Ectodermal cell (in vitro differentiated cells): ENCODE results near the gene RNF187. TPM values are rescaled to one million over a fixed set of nuclear protein-coding genes. Genes with fewer than 3 reads are reported as not detected.

Experiments used
- H3K27ac ChIP-seq: 2 replicates; pipeline ENCODE4 v1.7.0; 2013; ENCODE audit warnings: mild to moderate bottlenecking, low read depth, low read length; ENCODE audit not compliant: insufficient read depth, poor library complexity, severe bottlenecking
- H3K27me3 ChIP-seq: 2 replicates; pipeline ENCODE4 v1.7.0; 2013; ENCODE audit warnings: mild to moderate bottlenecking, low read length; ENCODE audit not compliant: insufficient read depth, control insufficient read depth, poor library complexity, severe bottlenecking
- H3K36me3 ChIP-seq: one replicate; pipeline ENCODE4 v1.7.0; 2013; ENCODE audit warnings: low read length; ENCODE audit not compliant: control insufficient read depth, insufficient read depth
- H3K4me1 ChIP-seq: one replicate; pipeline ENCODE4 v1.7.0; 2013; ENCODE audit warnings: low read length; ENCODE audit not compliant: control insufficient read depth, insufficient read depth
- H3K4me3 ChIP-seq: 2 replicates; pipeline ENCODE4 v1.7.0; 2013; ENCODE audit warnings: low read depth, low read length, control low read depth; ENCODE audit not compliant: insufficient read depth
- H3K9me3 ChIP-seq: 2 replicates; pipeline ENCODE4 v1.7.0; 2013; ENCODE audit warnings: mild to moderate bottlenecking, low read length, moderate library complexity; ENCODE audit not compliant: control insufficient read depth
- WGBS, 2 experiments: methylation state at CpG; one replicate each; pipeline ENCODE4 v1.1.7; 2013; ENCODE audit warnings: missing lambda C conversion rate in 2 of 2; 5-methylcytosine and 5-hydroxymethylcytosine counted together
- polyA plus RNA-seq, 4 experiments: library from polyadenylated mRNA; stranded (reverse); fragments of 50-300 nt; gene quantifications; one replicate each; pipeline ENCODE4 v1.2.3, GENCODE V29; 2013

RNF187 gene
- polyA plus RNA-seq (2013, experiment 1 of 4) = 60.0 TPM
- 58.8 TPM for polyA plus RNA-seq (2013, experiment 2 of 4)
- polyA plus RNA-seq (2013, experiment 3 of 4) = 46.3 TPM
- 43.4 TPM for polyA plus RNA-seq (2013, experiment 4 of 4)

DNA sequence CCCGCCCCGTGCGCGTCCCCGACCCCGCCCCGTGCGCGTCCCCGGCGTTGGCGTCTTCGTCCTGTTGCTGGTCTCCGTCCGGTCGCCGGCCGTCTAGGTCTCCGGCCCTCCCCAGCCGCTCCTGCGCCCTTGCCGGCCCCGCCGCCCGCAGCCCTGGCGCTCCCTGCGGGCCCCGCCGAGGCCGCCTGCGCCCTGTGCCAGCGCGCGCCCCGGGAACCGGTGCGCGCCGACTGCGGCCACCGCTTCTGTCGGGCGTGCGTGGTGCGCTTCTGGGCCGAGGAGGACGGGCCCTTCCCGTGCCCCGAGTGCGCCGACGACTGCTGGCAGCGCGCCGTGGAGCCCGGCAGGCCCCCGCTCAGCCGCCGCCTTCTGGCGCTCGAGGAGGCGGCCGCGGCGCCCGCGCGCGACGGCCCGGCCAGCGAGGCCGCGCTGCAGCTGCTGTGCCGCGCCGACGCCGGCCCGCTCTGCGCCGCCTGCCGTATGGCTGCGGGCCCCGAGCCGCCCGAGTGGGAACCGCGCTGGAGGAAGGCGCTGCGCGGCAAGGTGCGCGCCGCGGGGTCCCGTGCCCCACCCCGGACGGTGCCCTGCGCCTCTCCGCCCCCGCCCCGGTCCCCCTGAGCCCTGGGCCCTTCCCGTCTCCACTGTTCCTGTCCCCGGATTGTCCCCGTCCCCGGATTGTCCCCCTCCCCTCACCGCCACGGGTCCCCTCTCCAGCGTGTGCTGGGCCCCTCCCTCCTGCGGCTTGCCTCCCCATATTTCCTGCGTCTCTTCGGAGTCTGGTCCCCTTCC is at the start of gene RNF187:
Gene RNF187, plus strand, starts transcription at position 47 of the 789 bp plus-strand sequence.
- Histone ChIP-seq H3K4me3 (peak within 1 kb of the TSS; percentile 100), H3K27ac (peak within 1 kb of the TSS; percentile 100), H3K36me3 (peaks cover 8% of the 10 kb centered on the region), H3K27me3 (no peaks in the 10 kb centered on the region), H3K4me1 (peaks cover 5% of the 10 kb centered on the region), H3K9me3 (no peaks in the 10 kb centered on the region)
- 0% methylated on average over 113 of the region's 113 CpGs for WGBS, 2 experiments

DNA sequence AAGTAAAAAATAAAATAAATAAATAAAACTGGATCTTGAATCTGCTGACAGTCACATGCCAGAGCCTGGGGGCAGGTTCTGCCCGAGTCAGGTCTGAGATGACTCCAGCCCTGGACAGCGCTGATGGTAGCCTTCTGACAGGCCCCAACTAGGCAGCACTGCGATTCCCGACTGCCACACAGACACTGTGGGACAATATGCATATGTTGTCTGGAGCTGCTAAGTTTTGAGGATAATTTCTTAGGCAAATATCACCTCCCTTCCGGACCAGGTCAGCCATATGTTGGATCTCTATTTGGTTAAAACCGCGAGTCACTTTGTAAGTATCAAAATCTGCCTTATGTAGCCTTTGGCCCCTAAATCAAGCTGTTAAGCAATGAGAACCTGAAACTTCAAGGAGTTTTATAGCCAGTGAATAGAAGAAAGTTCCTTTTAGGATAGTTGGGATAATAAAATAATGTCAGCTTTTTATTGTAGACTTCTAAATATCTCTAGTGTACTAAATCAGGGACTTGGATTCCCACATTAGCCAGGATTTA is 49.7 kb upstream of the RNF187 start:
- Histone ChIP-seq H3K27ac (no peak overlapping the region), H3K27me3 (peaks cover 41% of the 10 kb centered on the region), H3K9me3 (no peaks in the 10 kb centered on the region), H3K4me3 (no peak overlapping the region), H3K4me1 (no peaks in the 10 kb centered on the region), H3K36me3 (no peaks in the 10 kb centered on the region)
- 91% methylated on average over 7 of the region's 7 CpGs for WGBS, 2 experiments

DNA sequence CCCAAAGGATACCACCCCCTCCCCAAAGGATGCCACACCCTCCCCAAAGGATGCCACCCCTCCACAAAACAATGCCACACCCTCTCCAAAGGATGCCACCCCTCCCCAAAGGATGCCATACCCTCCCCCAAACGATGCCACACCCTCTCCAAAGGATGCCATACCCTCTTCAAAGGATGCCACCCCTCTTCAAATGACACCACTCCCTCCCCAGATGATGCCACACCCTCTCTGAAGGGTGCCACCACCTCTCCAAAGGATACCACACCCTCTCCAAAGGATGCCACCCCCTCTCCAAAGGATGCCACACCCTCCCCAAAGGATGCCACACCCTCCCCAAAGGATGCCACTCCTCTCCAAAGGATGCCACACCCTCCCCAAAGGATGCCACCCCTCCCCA is 48.9 kb upstream of the RNF187 start:
- Histone ChIP-seq H3K9me3 (no peaks in the 10 kb centered on the region), H3K4me3 (no peak overlapping the region), H3K4me1 (no peaks in the 10 kb centered on the region), H3K27ac (no peak overlapping the region), H3K27me3 (peaks cover 46% of the 10 kb centered on the region), H3K36me3 (no peaks in the 10 kb centered on the region)
- 29 to 50% methylated on average over 1 of the region's 1 CpG for WGBS, 2 experiments

DNA sequence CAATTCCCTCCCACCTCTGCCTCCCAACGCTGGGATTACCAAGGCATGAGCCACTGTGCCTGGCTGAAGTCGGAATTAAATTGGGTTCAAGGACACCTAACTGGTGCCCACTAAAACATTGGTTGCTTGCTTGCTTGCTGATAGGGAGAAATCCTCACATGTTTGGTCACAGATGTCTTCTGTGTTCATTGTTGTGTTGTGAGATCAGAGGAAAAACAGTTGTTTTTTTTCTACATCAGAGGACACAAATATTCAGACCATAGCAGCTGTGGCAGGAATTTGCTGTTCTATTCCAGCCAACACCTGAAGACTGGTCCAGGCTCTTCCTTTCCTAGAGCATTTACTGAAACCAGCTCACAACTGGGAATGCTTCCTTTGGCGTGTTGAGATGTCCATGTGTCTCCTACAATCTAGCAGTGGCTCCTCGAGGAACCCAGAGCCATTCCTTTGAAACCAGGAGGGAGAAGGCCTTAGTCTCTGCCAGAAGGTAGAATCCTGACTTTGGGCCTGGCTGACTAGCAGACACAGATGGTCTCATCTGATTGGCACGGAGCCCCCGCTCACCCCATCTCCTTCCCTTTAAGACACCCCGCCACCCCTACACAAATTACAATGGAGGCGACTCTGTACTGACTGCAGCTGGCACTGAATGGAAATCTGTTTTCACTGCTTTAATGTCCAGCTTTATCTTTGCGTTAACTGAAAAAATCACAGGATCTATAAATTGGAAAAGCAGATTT is 46.3 kb upstream of the RNF187 start:
- WGBS, 2 experiments = 89 to 92% methylated on average over 9 of the region's 9 CpGs
- H3K4me3 ChIP-seq = no peak overlapping the region
- H3K36me3 ChIP-seq = no peaks in the 10 kb centered on the region
- H3K4me1 ChIP-seq = peaks cover 9% of the 10 kb centered on the region
- no peaks in the 10 kb centered on the region for H3K9me3 ChIP-seq
- no peak overlapping the region for H3K27ac ChIP-seq
- H3K27me3 ChIP-seq = peaks cover 73% of the 10 kb centered on the region

DNA sequence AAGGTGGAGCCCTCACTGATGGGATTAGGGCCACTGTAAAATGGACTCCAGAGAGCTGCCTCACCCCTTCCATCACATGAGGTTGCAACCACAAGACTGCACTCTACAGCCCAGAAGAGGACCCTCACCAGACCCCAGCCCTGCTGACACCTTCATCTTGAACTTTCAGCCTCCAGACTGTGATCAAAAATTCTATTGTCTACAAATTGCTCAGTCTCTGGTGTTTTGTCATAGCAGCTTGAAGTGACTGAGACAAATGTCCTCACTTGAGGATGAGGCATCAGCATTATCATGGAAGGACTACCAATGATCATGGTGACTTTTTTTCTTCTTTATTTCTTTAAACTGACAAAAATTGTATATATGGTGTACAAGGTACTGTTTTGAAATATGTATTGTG is 43.8 kb upstream of the RNF187 start:
- Histone ChIP-seq H3K9me3 (no peaks in the 10 kb centered on the region), H3K27me3 (peaks cover 89% of the 10 kb centered on the region), H3K36me3 (no peaks in the 10 kb centered on the region), H3K4me3 (no peak overlapping the region), H3K4me1 (peaks cover 9% of the 10 kb centered on the region), H3K27ac (no peak overlapping the region)

DNA sequence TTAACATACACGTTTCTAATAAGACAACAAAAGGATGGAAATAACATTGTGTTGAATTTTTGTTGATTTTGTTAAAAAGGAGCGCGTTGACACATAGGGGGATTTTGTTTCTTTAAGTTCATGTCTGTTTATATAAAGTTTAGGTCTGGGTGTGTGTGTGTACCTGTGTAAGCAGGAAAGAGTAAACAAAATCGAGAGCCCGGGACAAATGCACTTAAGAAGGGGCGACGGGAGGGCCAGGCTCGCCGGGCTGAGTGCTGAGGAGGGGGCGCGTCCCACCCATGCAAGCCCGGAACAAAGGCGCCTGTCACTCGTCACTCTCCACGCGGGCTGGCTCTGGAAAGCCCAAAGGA is 41.7 kb upstream of the RNF187 start:
- 6% methylated on average over 16 of the region's 16 CpGs for WGBS, 2 experiments
- Histone ChIP-seq H3K4me3 (peak overlapping the region; percentile 36), H3K27ac (no peak overlapping the region), H3K36me3 (no peaks in the 10 kb centered on the region), H3K4me1 (peaks cover 9% of the 10 kb centered on the region), H3K9me3 (no peaks in the 10 kb centered on the region), H3K27me3 (peaks cover 72% of the 10 kb centered on the region)

DNA sequence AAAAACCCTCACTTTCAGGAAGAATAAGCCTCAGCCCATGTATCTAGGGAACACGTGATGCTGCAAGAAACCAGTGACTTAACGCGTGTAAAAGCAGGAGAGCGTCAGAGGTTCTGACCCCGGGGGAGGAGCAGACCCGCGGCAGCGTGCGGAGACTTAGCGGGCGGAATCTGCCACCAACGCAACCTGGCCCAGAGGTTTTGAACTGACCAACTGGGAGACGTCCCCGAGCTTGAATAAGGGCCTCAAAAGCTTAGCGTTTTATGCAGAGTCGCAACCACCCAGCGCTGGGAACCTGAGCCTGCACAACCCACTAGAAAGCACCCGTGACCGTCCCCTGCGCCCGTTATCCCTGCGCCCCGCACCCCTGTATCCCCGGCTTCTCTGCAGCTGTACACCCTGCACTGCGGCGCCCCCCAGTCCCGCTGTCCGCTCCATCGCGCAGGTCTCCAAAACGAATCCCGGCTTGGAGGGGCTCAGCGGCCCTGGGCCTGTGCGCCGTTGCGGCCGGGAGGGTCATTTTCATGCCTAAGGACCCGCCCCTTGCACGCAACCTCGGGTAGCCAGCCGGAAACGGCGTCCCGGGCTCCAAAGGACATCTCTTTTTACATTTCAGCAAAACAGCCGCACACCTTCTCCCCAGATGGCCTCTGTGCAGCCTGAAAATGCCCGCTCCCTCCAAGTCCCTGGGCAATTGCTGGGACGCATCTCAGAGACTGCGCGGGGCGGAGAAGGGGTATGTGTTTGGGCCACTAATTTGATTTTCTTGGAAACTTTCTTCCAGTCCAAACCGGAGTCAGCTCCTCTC is 41.1 kb upstream of the RNF187 start:
- 1 to 2% methylated on average over 50 to 51 of the region's 51 CpGs for WGBS, 2 experiments
- H3K4me3 ChIP-seq = peak overlapping the region; percentile 36
- H3K36me3 ChIP-seq = no peaks in the 10 kb centered on the region
- no peak overlapping the region for H3K27ac ChIP-seq
- no peaks in the 10 kb centered on the region for H3K9me3 ChIP-seq
- peaks cover 67% of the 10 kb centered on the region for H3K27me3 ChIP-seq
- H3K4me1 ChIP-seq = peaks cover 9% of the 10 kb centered on the region

DNA sequence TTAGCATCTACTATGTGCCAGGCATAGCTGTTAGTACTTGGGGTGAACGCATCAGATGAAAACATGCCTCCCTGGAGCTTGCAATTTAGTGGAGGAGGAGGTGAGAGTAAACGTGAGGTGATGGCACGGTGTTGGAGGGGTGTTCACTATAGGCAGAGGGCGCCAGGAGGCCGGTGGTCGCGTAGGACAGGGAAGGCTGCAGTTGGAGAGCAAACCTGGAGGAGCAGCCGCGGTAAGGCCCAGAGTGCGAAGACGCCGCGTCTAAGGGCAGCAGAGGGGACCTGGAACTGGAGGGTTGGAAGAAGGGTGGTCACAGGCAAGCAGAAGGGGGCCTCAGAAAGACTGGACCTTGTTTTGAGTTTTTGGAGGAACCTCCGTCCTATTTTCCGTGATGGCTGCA is 40.3 kb upstream of the RNF187 start:
- Histone ChIP-seq H3K4me3 (no peak overlapping the region), H3K27ac (no peak overlapping the region), H3K9me3 (no peaks in the 10 kb centered on the region), H3K4me1 (peaks cover 9% of the 10 kb centered on the region), H3K36me3 (no peaks in the 10 kb centered on the region), H3K27me3 (peaks cover 59% of the 10 kb centered on the region)
- WGBS, 2 experiments = 29 to 32% methylated on average over 15 of the region's 15 CpGs

DNA sequence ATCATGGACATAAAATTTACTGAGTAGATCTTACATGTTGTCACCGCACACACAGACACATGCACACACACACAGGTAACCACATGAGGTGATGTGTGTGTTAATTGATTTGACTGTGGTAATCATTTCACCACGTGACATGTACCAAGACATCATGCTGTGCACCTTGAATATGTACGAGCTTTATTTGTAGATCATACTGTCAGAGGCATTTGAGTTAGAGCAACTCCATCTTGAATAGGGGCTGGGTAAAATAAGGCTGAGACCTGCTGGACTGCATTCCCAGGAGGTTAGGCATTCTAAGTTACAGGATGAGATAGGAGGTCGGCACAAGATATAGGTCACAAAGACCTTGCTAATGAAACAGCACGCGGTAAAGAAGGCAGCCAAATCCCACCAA is 38.8 kb upstream of the RNF187 start:
- Histone ChIP-seq H3K4me3 (no peak overlapping the region), H3K4me1 (peaks cover 9% of the 10 kb centered on the region), H3K27me3 (peaks cover 48% of the 10 kb centered on the region), H3K9me3 (no peaks in the 10 kb centered on the region), H3K36me3 (no peaks in the 10 kb centered on the region), H3K27ac (no peak overlapping the region)
- 90 to 93% methylated on average over 5 to 6 of the region's 6 CpGs for WGBS, 2 experiments
